Endodermal cell (in vitro differentiated cells): Measurements from ENCODE around the gene UTP20. TPM values are rescaled to one million over a fixed set of nuclear protein-coding genes. Genes with fewer than 3 reads are reported as not detected.

ENCODE experiments used
- DNase-seq: peaks from one replicate; pipeline ENCODE4 v3.0.0-alpha.2; 2017
- H3K27ac ChIP-seq: 2 replicates; pipeline ENCODE4 v1.5.1; 2013; ENCODE audit warnings: mild to moderate bottlenecking, low read depth, low read length, moderate library complexity
- H3K27me3 ChIP-seq: 2 replicates; pipeline ENCODE4 v1.6.1; 2013; ENCODE audit warnings: mild to moderate bottlenecking, low read length, moderate library complexity; ENCODE audit not compliant: insufficient read depth, control insufficient read depth, poor library complexity, severe bottlenecking
- H3K36me3 ChIP-seq: 2 replicates; pipeline ENCODE4 v1.7.0; 2013; ENCODE audit warnings: mild to moderate bottlenecking, low read length, moderate library complexity; ENCODE audit not compliant: control insufficient read depth, insufficient read depth
- H3K4me1 ChIP-seq: one replicate; pipeline ENCODE4 v1.7.0; 2013; ENCODE audit warnings: low read length; ENCODE audit not compliant: control insufficient read depth, insufficient read depth
- H3K4me3 ChIP-seq: 2 replicates; pipeline ENCODE4 v1.5.1; 2013; ENCODE audit warnings: mild to moderate bottlenecking, low read length, moderate library complexity
- H3K9ac ChIP-seq: 2 replicates; pipeline ENCODE4 v1.6.1; 2013; ENCODE audit warnings: mild to moderate bottlenecking, low read length, moderate library complexity; ENCODE audit not compliant: poor library complexity, severe bottlenecking; ENCODE audit errors: extremely low read depth
- H3K9me3 ChIP-seq: 2 replicates; pipeline ENCODE4 v1.6.1; 2013; ENCODE audit warnings: mild to moderate bottlenecking, low read length, moderate library complexity; ENCODE audit not compliant: control insufficient read depth
- H3K27ac Mint-ChIP-seq: 2 replicates; pipeline ENCODE4 v1.8.0; 2020; ENCODE audit warnings: mixed read lengths
- H3K27me3 Mint-ChIP-seq: 2 replicates; pipeline ENCODE4 v1.8.0; 2021; ENCODE audit warnings: mild to moderate bottlenecking, mixed read lengths; ENCODE audit not compliant: insufficient read depth
- H3K36me3 Mint-ChIP-seq: 2 replicates; pipeline ENCODE4 v1.8.0; 2020; ENCODE audit warnings: low read depth, mixed read lengths
- H3K4me1 Mint-ChIP-seq: 2 replicates; pipeline ENCODE4 v1.8.0; 2020; ENCODE audit warnings: mixed read lengths
- H3K4me3 Mint-ChIP-seq: 2 replicates; pipeline ENCODE4 v1.8.0; 2020; ENCODE audit warnings: mild to moderate bottlenecking, moderate library complexity, mixed read lengths
- H3K9me3 Mint-ChIP-seq: 2 replicates; pipeline ENCODE4 v1.8.0; 2020; ENCODE audit warnings: mild to moderate bottlenecking, mixed read lengths
- CTCF ChIP-seq: fragments of 200-600 bp; sonication (generic); conservative IDR thresholded peaks from 2 replicates; pipeline ENCODE4 v1.5.0; 2021; ENCODE audit warnings: antibody characterized with exemption, mild to moderate bottlenecking
- WGBS, 2 experiments: methylation state at CpG; one replicate each; pipeline versions ENCODE4 v1.1.5 to v1.1.7; 2013; ENCODE audit warnings: missing lambda C conversion rate in 2 of 2, mixed read lengths in 1 of 2; ENCODE audit not compliant: insufficient coverage in 1 of 2, insufficient read length in 1 of 2; 5-methylcytosine and 5-hydroxymethylcytosine counted together
- total RNA-seq, 2 donors: library from RNA; stranded (reverse); fragmentation: NEBNext Ultra II Directional in 1 of 2; extraction: Animal tissue kit (Norgen Biotek cat#: 25700) in 1 of 2; gene quantifications; 2 replicates in 1 of 2; 3 replicates in 1 of 2; pipeline ENCODE4 v1.2.1, GENCODE V29; 2021

UTP20 gene
- total RNA-seq, 2 donors from 2014 or later, result 22.1 to 29.1 TPM

- 85% methylated on average over 2 of the region's 2 CpGs; no CpG with 5 or more reads in 1 of the 2 experiments for WGBS, 2 experiments
- H3K9ac ChIP-seq, result no peak overlapping the region
- peaks cover 4% of the 10 kb centered on the region for H3K4me1 ChIP-seq
- H3K9me3 ChIP-seq, result peaks cover 7% of the 10 kb centered on the region
- peaks cover 61% of the 10 kb centered on the region for H3K36me3 ChIP-seq
- peaks cover 14% of the 10 kb centered on the region for H3K4me1 Mint-ChIP-seq
- H3K4me3 Mint-ChIP-seq, result no peak overlapping the region
- no peaks in the 10 kb centered on the region for H3K27me3 ChIP-seq
- peak overlapping the region; percentile 76 for H3K27ac Mint-ChIP-seq
- no peaks in the 10 kb centered on the region for H3K27me3 Mint-ChIP-seq
- peaks cover 64% of the 10 kb centered on the region for H3K36me3 Mint-ChIP-seq
- no peak overlapping the region for H3K27ac ChIP-seq
- TF ChIP-seq CTCF, result no peak
- no peak overlapping the region for H3K4me3 ChIP-seq
- DNase-seq, result no peak
- H3K9me3 Mint-ChIP-seq, result no peaks in the 10 kb centered on the region
These were observed 18.5 kb downstream of the UTP20 start for GRCh38 chr12:101298426-101298825.

GRCh38 chr12:101299346-101299745 is 19.4 kb downstream of the UTP20 start:
- Mint-ChIP-seq H3K4me1 (peaks cover 14% of the 10 kb centered on the region), H3K27me3 (no peaks in the 10 kb centered on the region), H3K9me3 (no peaks in the 10 kb centered on the region), H3K4me3 (no peak overlapping the region), H3K36me3 (peaks cover 64% of the 10 kb centered on the region), H3K27ac (no peak overlapping the region)
- Histone ChIP-seq H3K36me3 (peaks cover 66% of the 10 kb centered on the region), H3K27me3 (no peaks in the 10 kb centered on the region), H3K9ac (no peak overlapping the region), H3K4me1 (peaks cover 4% of the 10 kb centered on the region), H3K4me3 (no peak overlapping the region), H3K9me3 (peaks cover 7% of the 10 kb centered on the region), H3K27ac (no peak overlapping the region)
- no peak for TF ChIP-seq CTCF
- 98% methylated on average over 2 of the region's 2 CpGs; no CpG with 5 or more reads in 1 of the 2 experiments for WGBS, 2 experiments
- DNase-seq, result no peak

- no peaks in the 10 kb centered on the region for H3K9me3 Mint-ChIP-seq
- H3K27me3 Mint-ChIP-seq, result no peaks in the 10 kb centered on the region
- H3K27ac ChIP-seq, result no peak overlapping the region
- H3K36me3 ChIP-seq, result peaks cover 66% of the 10 kb centered on the region
- no peak overlapping the region for H3K27ac Mint-ChIP-seq
- peaks cover 7% of the 10 kb centered on the region for H3K9me3 ChIP-seq
- no peak overlapping the region for H3K4me3 Mint-ChIP-seq
- H3K36me3 Mint-ChIP-seq, result peaks cover 67% of the 10 kb centered on the region
- H3K27me3 ChIP-seq, result no peaks in the 10 kb centered on the region
- H3K9ac ChIP-seq, result no peak overlapping the region
- peaks cover 14% of the 10 kb centered on the region for H3K4me1 Mint-ChIP-seq
- WGBS, 2 experiments, result 86 to 98% methylated on average over 2 to 3 of the region's 3 CpGs
- H3K4me3 ChIP-seq, result no peak overlapping the region
- no peak for TF ChIP-seq CTCF
- H3K4me1 ChIP-seq, result peaks cover 4% of the 10 kb centered on the region
- DNase-seq, result no peak
These were observed 20.0 kb downstream of the UTP20 start for GRCh38 chr12:101299931-101300330.
